ENCODE measurements around the gene DSC1. TPM values are rescaled to one million over a fixed set of nuclear protein-coding genes. Genes with fewer than 3 reads are reported as not detected.

The DSC1 gene
- total and polyA plus RNA-seq, 10 of the 15 experiments (the other 5 are each of a cell fraction or from before 2014, with no cell fraction given): 0.24 to 0.84 (median 0.44) TPM; not detected in 1

DNA sequence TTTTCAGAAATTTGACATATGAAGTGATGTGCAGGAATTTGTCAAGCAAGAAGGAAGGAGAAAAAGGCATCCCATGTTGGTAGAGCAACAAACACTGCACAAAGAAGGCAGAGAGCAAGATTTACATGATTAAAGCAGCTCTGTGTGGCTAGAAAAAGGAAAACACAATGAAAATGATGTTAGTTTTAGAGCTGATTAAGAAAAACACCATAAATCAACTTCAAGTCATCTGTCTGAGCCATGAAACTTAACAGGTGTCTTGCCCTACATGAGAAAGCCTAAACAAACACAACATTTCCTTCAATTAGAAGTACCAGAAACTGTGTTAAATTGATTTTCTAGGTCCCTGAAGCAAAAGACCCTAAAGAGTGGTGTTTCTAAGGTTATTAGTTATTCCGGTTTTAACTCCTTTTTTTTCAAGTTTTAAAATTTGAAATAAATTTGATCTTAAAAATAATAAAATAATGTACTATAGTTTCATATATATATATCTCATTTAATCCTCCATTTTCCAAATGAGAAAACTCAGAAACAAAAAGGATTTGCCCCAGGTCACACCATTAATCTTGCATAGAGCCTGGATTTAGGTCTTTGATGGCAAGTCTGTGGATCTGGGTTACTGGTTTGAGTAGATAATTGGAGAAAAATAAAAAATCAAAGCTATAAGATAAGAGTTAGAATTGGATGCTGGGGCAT lies 8.6 kb upstream of the DSC1 start (continued):
- TF ChIP-seq, protein P1, sequence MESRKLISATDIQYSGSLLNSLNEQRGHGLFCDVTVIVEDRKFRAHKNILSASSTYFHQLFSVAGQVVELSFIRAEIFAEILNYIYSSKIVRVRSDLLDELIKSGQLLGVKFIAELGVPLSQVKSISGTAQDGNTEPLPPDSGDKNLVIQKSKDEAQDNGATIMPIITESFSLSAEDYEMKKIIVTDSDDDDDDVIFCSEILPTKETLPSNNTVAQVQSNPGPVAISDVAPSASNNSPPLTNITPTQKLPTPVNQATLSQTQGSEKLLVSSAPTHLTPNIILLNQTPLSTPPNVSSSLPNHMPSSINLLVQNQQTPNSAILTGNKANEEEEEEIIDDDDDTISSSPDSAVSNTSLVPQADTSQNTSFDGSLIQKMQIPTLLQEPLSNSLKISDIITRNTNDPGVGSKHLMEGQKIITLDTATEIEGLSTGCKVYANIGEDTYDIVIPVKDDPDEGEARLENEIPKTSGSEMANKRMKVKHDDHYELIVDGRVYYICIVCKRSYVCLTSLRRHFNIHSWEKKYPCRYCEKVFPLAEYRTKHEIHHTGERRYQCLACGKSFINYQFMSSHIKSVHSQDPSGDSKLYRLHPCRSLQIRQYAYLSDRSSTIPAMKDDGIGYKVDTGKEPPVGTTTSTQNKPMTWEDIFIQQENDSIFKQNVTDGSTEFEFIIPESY (IDR thresholded peaks at IDR 0.05): no peak
- TF ChIP-seq RELA (IDR thresholded peaks at IDR 0.05; ENCODE audit: borderline replicate concordance, partially characterized antibody) (no peak), NR2C1 (IDR thresholded peaks at IDR 0.05) (no peak), CEBPZ (IDR thresholded peaks at IDR 0.05; ENCODE audit: low read depth, low read length) (no peak)
- TF ChIP-seq, protein P2, sequence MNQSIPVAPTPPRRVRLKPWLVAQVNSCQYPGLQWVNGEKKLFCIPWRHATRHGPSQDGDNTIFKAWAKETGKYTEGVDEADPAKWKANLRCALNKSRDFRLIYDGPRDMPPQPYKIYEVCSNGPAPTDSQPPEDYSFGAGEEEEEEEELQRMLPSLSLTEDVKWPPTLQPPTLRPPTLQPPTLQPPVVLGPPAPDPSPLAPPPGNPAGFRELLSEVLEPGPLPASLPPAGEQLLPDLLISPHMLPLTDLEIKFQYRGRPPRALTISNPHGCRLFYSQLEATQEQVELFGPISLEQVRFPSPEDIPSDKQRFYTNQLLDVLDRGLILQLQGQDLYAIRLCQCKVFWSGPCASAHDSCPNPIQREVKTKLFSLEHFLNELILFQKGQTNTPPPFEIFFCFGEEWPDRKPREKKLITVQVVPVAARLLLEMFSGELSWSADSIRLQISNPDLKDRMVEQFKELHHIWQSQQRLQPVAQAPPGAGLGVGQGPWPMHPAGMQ (IDR thresholded peaks at IDR 0.05; ENCODE audit: borderline replicate concordance): no peak
- TF ChIP-seq, protein P3, sequence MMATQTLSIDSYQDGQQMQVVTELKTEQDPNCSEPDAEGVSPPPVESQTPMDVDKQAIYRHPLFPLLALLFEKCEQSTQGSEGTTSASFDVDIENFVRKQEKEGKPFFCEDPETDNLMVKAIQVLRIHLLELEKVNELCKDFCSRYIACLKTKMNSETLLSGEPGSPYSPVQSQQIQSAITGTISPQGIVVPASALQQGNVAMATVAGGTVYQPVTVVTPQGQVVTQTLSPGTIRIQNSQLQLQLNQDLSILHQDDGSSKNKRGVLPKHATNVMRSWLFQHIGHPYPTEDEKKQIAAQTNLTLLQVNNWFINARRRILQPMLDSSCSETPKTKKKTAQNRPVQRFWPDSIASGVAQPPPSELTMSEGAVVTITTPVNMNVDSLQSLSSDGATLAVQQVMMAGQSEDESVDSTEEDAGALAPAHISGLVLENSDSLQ (IDR thresholded peaks at IDR 0.05): no peak
